Endothelial cell of hepatic sinusoid (primary cell): ENCODE results near the gene DPP6.

Experiments
- in situ Hi-C: cut with HindIII; loops from 2 replicates; pipeline ENCODE4 v1.10.0; 2017; ENCODE audit warnings: low sequenced_read_pairs

Gene DPP6

GRCh38 chr7:154388999-154389398 lies 336.8 kb downstream of the DPP6 start:
- in situ Hi-C loops: no loop called here

- in situ Hi-C loops: no loop called here
Observed at GRCh38 chr7:154390961-154391360, 338.8 kb downstream of the DPP6 start.

GRCh38 chr7:154394804-154395203 lies 342.6 kb downstream of the DPP6 start:
- in situ Hi-C loops: no loop called here

GRCh38 chr7:154406312-154406711 lies 354.1 kb downstream of the DPP6 start:
- in situ Hi-C loops: no loop called here

GRCh38 chr7:154409703-154410311 lies 357.6 kb downstream of the DPP6 start:
- in situ Hi-C loops: no loop called here

- in situ Hi-C loops: no loop called here
Observed at GRCh38 chr7:154412105-154412504, 359.9 kb downstream of the DPP6 start.

GRCh38 chr7:154415709-154416399 lies 363.7 kb downstream of the DPP6 start:
- in situ Hi-C loops: no loop called here

- in situ Hi-C loops: no loop called here
Observed at GRCh38 chr7:154416714-154417113, 364.5 kb downstream of the DPP6 start.

- in situ Hi-C loops: no loop called here
Observed at GRCh38 chr7:154419344-154419743, 367.1 kb downstream of the DPP6 start.

GRCh38 chr7:154423231-154423630 lies 371.0 kb downstream of the DPP6 start:
- in situ Hi-C loops: no loop called here

- in situ Hi-C loops: no loop called here
Observed at GRCh38 chr7:154424350-154424749, 372.2 kb downstream of the DPP6 start.

GRCh38 chr7:154425271-154425670 lies 373.1 kb downstream of the DPP6 start:
- in situ Hi-C loops: no loop called here

GRCh38 chr7:154426778-154427177 lies 374.6 kb downstream of the DPP6 start:
- in situ Hi-C loops: no loop called here

GRCh38 chr7:154427533-154427932 lies 375.3 kb downstream of the DPP6 start:
- in situ Hi-C loops: no loop called here

GRCh38 chr7:154429666-154430404 lies 377.6 kb downstream of the DPP6 start:
- in situ Hi-C loops: no loop called here

GRCh38 chr7:154430640-154431039 lies 378.4 kb downstream of the DPP6 start:
- in situ Hi-C loops: no loop called here

- in situ Hi-C loops: no loop called here
Observed at GRCh38 chr7:154431045-154431444, 378.8 kb downstream of the DPP6 start.

- in situ Hi-C loops: no loop called here
Observed at GRCh38 chr7:154433632-154434598, 381.7 kb downstream of the DPP6 start.

GRCh38 chr7:154436560-154436959 lies 384.4 kb downstream of the DPP6 start:
- in situ Hi-C loops: no loop called here

- in situ Hi-C loops: no loop called here
Observed at GRCh38 chr7:154437234-154437633, 385.0 kb downstream of the DPP6 start.
